Prostate gland (tissue), 2 donors: ENCODE data around the gene GABRA5.

Source experiments
- CTCF ChIP-seq, 4 experiments: fragments of 200-600 bp in 2 of 4; fragments of 450-650 bp in 2 of 4; sonication (generic) in 2 of 4; IDR thresholded peaks; 1 replicate in 3 of 4; 2 replicates in 1 of 4; pipeline ENCODE4 v1.5.1; 2016 to 2019; ENCODE audit warnings: antibody characterized with exemption in 4 of 4, mild to moderate bottlenecking in 2 of 4, moderate library complexity in 2 of 4
- POLR2A ChIP-seq: fragments of 450-650 bp; IDR thresholded peaks from one replicate; pipeline ENCODE4 v1.6.1; 2016; ENCODE audit warnings: antibody characterized with exemption, mild to moderate bottlenecking
- POLR2AphosphoS5 ChIP-seq: sonication (generic); formaldehyde crosslinking; IDR thresholded peaks from one replicate; pipeline ENCODE4 v1.6.1; 2017; ENCODE audit warnings: antibody characterized with exemption

GRCh38 chr15:26926081-26926480, 59.2 kb downstream of the GABRA5 start:
- no peak for TF ChIP-seq CTCF (IDR thresholded peaks at IDR 0.05)
- no peak for TF ChIP-seq POLR2AphosphoS5
- no peak for TF ChIP-seq POLR2A
